NCI-H2227 (cell line): Measurements from ENCODE around the gene SYTL2.

Source experiments
- DNase-seq: peaks from one replicate; lab custom pipeline; 2025; ENCODE audit not compliant: unreplicated experiment; lab: John Stamatoyannopoulos, UW

Gene SYTL2

GRCh38 chr11:85766721-85767161 is 44.2 kb downstream of the SYTL2 start:
- no peak for DNase-seq

DNA sequence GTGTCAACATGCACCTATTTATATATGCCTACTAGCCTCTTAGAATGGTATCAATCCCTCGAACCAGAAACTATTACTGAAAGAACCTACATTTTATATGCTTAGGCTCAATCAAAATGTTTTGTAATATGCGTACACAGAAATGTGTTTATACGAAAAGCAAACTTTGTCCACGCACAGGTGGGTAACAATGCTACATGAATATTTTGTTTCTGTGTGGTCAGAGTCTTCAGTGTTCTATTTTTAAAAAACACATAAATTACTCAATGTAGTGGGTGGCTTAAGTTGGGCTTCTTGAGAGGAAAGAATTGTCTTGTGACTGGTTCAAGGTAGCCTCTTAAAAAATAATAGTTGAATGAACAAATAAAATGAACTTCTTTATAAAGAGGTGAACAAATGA is 46.1 kb downstream of the SYTL2 start:
- DNase-seq = no peak

DNA sequence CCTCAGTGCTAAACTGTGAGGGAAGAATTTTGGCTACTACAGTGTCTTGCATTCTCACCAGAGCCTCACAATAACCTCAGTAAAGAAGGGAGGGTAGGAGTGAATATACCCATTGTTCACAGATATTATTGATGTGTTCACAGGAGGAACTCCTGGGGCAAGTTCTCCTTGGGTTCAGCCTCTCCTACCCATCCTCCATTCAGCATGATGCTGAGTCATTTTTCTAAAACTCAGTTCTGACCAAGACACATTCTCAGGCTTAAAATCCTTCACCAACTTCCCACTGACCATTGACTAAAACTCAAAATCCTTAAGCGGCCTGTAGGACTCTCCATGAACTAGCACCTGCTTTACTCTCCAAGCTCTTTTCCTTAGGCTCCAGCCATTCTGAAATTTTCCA is 48.7 kb downstream of the SYTL2 start:
- DNase-seq = no peak

DNA sequence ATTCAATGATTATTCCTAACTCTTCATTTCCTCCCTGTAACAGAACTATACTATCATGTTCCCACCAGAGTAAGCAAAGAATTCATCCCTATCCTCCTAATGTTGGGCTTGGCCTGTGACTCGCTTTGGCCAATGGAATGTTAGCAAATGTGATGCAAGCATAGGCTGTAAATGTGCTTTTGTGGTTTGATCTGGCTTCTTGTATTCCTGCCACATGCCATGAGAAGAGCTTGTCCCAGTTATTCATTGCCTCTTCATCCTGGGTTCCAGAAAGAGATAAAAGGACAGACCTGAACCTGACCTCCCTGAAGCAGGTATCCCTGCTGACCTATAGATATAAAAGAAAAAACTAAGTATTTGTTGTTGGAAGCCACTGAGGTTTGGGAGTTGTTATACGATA is 51.0 kb downstream of the SYTL2 start:
- DNase-seq = no peak

DNA sequence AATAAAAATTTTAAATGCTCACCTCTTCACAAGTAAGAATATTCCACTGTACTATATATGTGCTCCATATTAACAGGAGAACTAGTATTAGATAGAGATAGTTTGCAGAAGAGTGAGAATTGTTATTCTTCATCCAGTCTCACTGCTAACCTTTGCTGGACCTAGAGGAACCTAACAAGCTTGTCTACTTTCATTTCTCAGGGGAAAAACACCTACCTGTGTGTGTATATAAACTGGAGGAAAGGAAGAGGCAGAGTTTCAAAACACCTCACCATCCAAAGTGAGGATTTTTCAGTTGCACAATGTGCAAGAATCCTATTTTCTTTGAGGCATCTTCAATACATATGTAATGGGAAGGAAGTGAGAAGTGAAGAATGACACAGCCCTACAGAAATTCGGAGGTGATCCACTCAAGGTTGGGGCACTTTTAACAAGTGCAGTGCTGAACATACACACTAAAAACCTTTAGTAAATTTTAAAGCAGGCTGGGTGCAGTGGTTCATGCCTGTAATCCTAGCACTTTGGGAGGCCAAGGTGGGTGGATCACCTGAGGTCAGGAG is 52.4 kb downstream of the SYTL2 start:
- no peak for DNase-seq

DNA sequence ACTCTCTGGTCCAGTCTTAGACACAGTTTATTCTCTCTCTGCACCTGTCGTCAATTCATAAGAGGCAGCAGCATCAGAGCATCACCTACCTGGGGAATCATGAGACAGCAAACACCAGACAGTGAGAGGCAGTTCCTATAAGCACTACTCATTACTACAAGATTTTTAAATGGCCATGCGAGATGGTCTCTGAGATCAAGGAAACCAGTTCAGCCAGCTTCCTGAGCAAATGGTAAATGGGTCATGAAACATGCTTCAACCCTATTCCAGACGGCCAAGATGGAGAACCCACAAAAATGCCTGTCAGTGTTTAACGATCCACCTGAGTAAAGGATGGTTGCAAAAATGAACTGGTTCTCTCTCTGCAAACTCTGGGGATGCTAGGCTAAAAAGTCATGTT is 52.9 kb downstream of the SYTL2 start:
- no peak for DNase-seq

GRCh38 chr11:85756401-85757200 is 54.3 kb downstream of the SYTL2 start:
- DNase-seq = no peak

DNA sequence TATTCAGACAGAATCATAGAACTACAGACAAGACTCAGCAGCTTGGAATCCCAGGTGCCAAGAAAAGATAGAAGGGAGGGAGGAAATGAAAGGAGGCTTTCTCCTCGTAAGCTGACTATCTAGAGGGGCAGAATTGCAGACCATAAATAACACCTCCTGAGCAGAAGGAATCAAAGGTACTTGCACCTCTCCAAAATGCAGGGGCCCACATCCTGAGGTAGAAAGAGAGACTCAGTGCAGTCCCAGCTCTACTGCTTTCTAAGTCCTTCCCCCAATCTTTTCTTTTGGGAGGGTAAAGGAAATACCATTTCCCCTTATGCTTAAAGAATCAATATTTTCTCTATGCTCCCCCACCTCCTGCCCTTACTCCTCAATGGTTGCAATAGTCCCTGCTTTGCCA is 55.2 kb downstream of the SYTL2 start:
- no peak for DNase-seq

DNA sequence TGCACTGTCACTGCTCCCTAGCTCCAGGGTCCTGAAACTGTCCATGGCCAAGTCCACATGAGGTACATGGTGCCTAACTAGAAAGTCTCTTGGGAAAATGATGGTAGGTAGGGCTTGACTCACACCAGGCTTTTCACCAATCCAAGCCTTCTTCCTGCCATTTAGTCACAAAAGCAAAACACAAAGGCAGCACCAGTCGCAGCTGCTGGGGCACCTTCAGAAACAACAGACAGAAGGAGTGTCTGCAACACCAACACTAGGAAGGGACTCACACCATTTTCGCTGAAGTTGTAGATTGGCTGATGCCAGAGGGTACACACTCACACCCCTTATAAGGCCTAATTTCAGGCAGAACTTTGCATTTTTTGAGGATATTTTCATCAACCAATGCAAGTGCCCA is 55.7 kb downstream of the SYTL2 start:
- DNase-seq = no peak

- no peak for DNase-seq
These were observed 57.9 kb downstream of the SYTL2 start for GRCh38 chr11:85752890-85753581.

DNA sequence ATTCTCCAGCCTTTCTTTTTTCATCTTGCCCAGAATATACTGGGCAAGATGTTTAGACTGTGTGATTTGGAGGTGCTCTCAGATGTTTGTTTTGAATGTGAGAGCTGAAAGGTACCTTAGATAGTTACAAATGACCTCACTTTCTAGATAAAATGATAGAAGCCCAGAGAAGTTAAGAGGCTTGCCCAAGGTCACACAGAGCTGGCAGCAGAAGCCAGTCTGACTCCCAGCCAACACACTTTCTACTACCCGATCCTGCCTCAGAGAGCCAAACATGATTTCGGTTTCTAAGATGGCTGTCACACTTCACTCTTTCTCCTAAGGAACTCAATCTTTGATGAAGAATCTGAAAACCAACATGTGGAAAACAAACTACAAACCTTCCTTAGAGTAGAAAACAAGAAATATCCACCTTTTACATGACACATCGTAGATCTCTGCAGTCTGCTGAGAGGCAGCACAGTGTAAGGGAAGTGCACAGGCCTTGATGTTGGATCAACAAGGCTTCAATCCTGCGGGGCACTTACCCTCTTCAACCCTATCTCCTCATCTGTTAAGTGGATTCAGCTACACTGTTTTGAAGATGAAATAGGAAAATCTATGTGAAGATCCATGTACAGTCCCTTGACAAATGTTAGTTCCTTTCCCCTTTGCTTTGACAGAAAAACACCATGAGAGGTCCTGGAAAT is 58.6 kb downstream of the SYTL2 start:
- DNase-seq = no peak

DNA sequence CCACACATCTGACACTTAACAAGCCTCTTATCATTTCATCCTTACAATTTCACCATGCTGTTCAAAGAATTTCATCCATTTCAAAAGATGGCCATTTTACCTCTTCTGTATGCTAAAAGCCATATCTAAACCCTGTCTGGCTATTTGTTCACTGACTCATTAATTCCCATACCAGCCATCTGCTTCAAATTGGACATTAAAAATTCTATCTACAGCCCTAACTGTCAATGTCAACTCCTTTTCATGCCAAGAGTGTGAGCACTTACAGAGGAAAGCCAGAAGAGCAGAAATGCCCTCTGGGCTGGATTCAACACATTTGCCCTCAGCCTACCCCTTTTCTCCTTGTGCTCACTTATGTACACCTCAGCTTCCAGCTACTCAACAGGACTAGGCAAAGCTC is 59.2 kb downstream of the SYTL2 start:
- no peak for DNase-seq

DNA sequence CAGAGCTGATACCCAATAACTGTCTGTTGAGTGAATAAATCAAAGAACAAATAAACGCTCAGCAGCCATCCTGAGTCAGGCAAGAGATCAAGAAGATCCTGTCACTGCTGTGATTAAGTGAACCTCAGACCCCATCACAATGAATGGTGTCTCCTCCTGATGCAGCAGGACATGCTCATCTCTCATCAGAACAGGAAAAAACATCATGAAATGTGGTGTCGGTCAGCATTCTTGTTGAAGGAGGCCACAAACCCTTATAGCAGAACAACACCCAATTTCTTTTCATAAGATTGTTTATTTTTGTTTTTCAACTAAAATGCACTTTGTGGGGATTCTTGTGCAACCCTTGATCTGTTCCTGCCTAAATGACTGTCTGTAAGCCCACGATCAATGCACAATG is 60.3 kb downstream of the SYTL2 start:
- no peak for DNase-seq

- no peak for DNase-seq
These were observed 61.1 kb downstream of the SYTL2 start for GRCh38 chr11:85749884-85750283.

GRCh38 chr11:85749287-85749834 is 61.6 kb downstream of the SYTL2 start:
- DNase-seq = no peak

GRCh38 chr11:85748455-85748891 is 62.5 kb downstream of the SYTL2 start:
- DNase-seq = no peak

DNA sequence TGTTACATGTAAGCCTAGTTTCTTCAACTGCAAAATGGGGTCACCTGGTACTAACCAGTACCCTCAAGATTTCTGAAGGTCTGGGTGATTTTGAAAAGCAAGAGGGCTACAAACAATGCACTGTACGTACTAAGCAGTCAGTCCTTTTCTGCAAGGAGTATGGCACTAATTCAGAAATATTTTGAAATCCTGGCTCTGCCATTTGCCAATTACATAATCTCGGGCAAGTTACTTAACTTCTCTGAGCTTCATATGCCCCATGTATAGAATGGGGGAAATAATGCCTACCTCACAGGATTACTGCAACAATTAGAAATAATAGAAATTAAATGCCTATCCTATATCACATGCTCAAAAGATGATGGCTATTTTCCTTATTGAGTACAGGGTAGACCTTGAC is 64.3 kb downstream of the SYTL2 start:
- DNase-seq = no peak

DNA sequence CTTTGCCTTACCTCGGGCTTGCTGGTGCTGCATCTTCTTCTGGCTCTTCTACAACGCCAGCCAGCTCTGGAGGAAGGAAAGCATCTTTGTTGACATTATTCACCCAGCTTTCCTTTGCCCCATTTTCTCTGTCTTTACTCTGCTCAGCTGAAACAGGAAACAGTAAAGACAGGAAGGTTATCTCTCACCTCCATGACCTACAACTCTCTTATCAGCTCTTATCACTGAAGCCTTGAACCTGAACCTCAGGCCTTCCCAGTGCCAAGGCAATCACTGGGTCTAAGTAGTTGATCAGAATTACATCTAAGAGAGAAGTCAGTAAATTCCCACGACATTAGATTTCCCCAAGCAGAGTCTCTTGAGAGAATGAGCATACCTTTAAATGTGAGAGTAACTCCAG is 65.3 kb downstream of the SYTL2 start:
- no peak for DNase-seq

- DNase-seq = no peak
These were observed 68.1 kb downstream of the SYTL2 start for GRCh38 chr11:85742873-85743275.

GRCh38 chr11:85742348-85742747 is 68.6 kb downstream of the SYTL2 start:
- DNase-seq = no peak
